Measurements from ENCODE around the gene THRB.

The THRB gene

GRCh38 chr3:24160424-24161095 is 334.1 kb downstream of the THRB start:
- no peak for TF ChIP-seq CTCF (IDR thresholded peaks at IDR 0.05)

GRCh38 chr3:24158761-24159454 is 335.7 kb downstream of the THRB start:
- no peak for TF ChIP-seq CTCF (IDR thresholded peaks at IDR 0.05)

- TF ChIP-seq CTCF (IDR thresholded peaks at IDR 0.05), result no peak
Observed at GRCh38 chr3:24157106-24157505, 337.5 kb downstream of the THRB start.

GRCh38 chr3:24156466-24156865 is 338.2 kb downstream of the THRB start:
- no peak for TF ChIP-seq CTCF (IDR thresholded peaks at IDR 0.05)

- no peak for TF ChIP-seq CTCF (IDR thresholded peaks at IDR 0.05)
Observed at GRCh38 chr3:24155276-24155675, 339.4 kb downstream of the THRB start.

GRCh38 chr3:24154781-24155180 is 339.9 kb downstream of the THRB start:
- no peak for TF ChIP-seq CTCF (IDR thresholded peaks at IDR 0.05)

- no peak for TF ChIP-seq CTCF (IDR thresholded peaks at IDR 0.05)
Observed at GRCh38 chr3:24154013-24154695, 340.5 kb downstream of the THRB start.

Measured in LNCAP (cell line).